KOPT-K1 (cell line): Measurements from ENCODE around the gene SPTLC1.
"Not testable (repeated sequence)": the region's sequence is repeated elsewhere in the genome, so short reads cannot be mapped to it uniquely, and the experiment has no call there.

Experiments
- H3K27ac ChIP-seq: fragments of 200-600 bp; sonication (generic); 2 replicates; pipeline ENCODE4 v1.5.1; 2016; ENCODE audit warnings: antibody characterized with exemption, mild to moderate bottlenecking, low read depth, low read length; ENCODE audit not compliant: poor library complexity, severe bottlenecking
- H3K36me3 ChIP-seq: fragments of 200-600 bp; sonication (generic); 2 replicates; pipeline ENCODE4 v1.5.1; 2017; ENCODE audit warnings: antibody characterized with exemption, mild to moderate bottlenecking, low read length, moderate library complexity; ENCODE audit not compliant: insufficient read depth
- H3K9me3 ChIP-seq: fragments of 200-600 bp; sonication (generic); 2 replicates; pipeline ENCODE4 v1.5.1; 2017; ENCODE audit warnings: antibody characterized with exemption, low read length, mild to moderate bottlenecking; ENCODE audit not compliant: insufficient read depth, poor library complexity, severe bottlenecking

SPTLC1 gene, protein sequence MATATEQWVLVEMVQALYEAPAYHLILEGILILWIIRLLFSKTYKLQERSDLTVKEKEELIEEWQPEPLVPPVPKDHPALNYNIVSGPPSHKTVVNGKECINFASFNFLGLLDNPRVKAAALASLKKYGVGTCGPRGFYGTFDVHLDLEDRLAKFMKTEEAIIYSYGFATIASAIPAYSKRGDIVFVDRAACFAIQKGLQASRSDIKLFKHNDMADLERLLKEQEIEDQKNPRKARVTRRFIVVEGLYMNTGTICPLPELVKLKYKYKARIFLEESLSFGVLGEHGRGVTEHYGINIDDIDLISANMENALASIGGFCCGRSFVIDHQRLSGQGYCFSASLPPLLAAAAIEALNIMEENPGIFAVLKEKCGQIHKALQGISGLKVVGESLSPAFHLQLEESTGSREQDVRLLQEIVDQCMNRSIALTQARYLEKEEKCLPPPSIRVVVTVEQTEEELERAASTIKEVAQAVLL

GRCh38 chr9:92115071-92115858 is at the start of gene SPTLC1:
SPTLC1 (minus strand) TSS chr9:92115413; CDS start chr9:92115370, 43 bp downstream.
- peak within 1 kb of the TSS; percentile 72 for H3K27ac ChIP-seq
- H3K9me3 ChIP-seq, result no peaks in the 10 kb centered on the region
- H3K36me3 ChIP-seq, result peaks cover 21% of the 10 kb centered on the region

GRCh38 chr9:92164975-92165374 is 49.8 kb upstream of the SPTLC1 start:
- Histone ChIP-seq H3K27ac (no peak overlapping the region), H3K36me3 (no peaks in the 10 kb centered on the region)

DNA sequence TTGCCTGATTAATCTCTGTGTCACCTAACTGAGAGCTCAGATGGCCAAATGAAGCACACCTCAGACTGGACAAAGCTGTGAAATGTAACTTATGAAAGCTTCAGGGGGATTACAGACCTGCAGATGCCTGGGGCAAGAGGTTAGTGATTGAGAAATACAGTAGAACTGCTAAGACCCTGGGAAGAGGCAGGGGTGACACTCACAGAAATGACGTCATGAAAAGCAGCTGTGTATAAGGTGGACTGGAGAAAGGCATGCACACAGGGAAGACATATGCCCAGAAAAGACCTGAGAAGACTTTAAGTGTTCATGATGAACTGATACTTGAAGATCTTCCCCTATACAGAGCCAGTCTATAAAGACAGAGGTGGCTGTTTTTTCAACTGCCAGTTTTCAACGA is 49.3 kb upstream of the SPTLC1 start:
- Histone ChIP-seq H3K27ac (no peak overlapping the region), H3K36me3 (no peaks in the 10 kb centered on the region), H3K9me3 (no peaks in the 10 kb centered on the region)

More at GRCh38 chr9:92164975-92165374, 49.8 kb upstream of the SPTLC1 start:
- H3K9me3 ChIP-seq, result no peaks in the 10 kb centered on the region

GRCh38 chr9:92163276-92163675 is 48.1 kb upstream of the SPTLC1 start:
- Histone ChIP-seq H3K27ac (no peak overlapping the region), H3K9me3 (no peaks in the 10 kb centered on the region)

GRCh38 chr9:92160786-92161185 is 45.6 kb upstream of the SPTLC1 start:
- no peak overlapping the region for H3K27ac ChIP-seq

More at GRCh38 chr9:92163276-92163675, 48.1 kb upstream of the SPTLC1 start:
- H3K36me3 ChIP-seq, result no peaks in the 10 kb centered on the region

GRCh38 chr9:92159058-92159457 is 43.8 kb upstream of the SPTLC1 start:
- Histone ChIP-seq H3K36me3 (no peaks in the 10 kb centered on the region), H3K9me3 (no peaks in the 10 kb centered on the region)

More at GRCh38 chr9:92160786-92161185, 45.6 kb upstream of the SPTLC1 start:
- Histone ChIP-seq H3K9me3 (no peaks in the 10 kb centered on the region), H3K36me3 (no peaks in the 10 kb centered on the region)

DNA sequence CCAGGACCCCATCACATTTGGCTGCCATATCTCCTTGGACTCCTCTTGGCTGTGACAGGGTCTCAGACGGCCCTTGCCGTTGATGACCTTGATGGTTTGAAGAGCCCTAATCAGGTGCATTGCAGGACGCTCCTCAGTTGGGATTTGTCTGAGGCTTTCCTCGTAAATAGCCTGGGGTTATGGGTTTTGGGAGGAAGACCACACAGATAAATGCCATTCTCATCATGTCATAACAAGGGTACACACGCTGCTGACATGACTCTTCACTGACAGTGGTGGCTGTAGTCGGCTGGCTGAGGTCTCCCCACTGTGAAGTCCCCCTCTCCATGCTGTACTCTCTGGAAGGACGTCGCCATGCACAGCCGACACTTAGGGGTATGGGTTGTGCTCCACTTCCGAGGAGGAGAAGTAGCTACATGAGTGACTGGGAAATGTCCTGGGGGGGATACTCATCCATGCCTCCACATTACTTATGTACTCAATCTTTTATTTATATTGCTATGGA is 42.9 kb upstream of the SPTLC1 start:
- Histone ChIP-seq H3K36me3 (no peaks in the 10 kb centered on the region), H3K27ac (no peak overlapping the region), H3K9me3 (no peaks in the 10 kb centered on the region)

More at GRCh38 chr9:92159058-92159457, 43.8 kb upstream of the SPTLC1 start:
- H3K27ac ChIP-seq, result no peak overlapping the region

GRCh38 chr9:92155736-92156135 is 40.5 kb upstream of the SPTLC1 start:
- not testable (repeated sequence) for H3K36me3 ChIP-seq, H3K9me3 ChIP-seq, H3K27ac ChIP-seq

- Histone ChIP-seq H3K27ac (no peak overlapping the region), H3K9me3 (no peaks in the 10 kb centered on the region)
Measured at GRCh38 chr9:92155221-92155620, 40.0 kb upstream of the SPTLC1 start.

DNA sequence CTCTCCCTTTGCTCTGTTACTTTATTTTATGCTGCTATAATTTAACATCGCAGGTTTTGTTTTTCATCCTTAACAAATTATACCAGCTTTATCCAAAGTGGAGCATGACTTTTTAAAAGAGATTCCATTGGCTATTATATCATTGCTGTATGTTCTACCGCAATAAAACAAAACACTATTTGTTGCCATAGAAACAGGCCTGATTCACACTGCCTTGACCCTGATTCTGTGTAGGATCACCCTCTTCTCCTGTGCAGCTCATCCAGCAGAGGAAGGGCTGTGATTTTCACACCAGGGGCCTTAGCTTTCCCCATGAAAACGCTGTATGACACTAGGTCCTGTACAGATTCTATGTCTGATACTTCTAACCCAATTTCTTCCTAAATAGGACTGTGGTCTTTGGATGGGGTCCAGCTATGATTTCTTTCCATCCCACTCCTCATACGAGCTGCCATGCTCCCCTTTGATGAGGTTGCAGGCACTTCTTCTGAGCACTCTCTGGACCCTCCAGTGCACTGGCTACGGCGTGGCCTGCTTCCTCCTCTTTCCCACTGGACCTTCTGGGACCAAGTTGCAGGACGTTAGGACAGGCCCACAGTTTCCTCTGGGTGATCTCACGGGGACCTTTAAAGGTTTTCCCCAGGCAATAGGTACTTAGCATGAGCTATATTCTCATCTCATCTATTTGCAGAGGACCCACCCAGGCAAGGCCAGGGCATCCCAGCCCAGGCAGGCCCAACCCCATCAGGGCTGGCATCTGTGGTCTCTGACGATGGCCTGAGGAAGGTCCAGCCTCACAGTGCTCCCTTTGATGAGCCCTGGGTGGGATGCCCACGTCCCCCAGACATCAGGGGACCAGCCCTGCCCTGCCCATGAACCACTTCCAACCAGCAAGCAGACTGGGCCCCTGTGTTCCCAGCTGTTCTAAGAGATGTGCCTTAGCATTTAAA is 38.5 kb upstream of the SPTLC1 start:
- not testable (repeated sequence) for H3K9me3 ChIP-seq, H3K27ac ChIP-seq, H3K36me3 ChIP-seq

More at GRCh38 chr9:92155221-92155620, 40.0 kb upstream of the SPTLC1 start:
- H3K36me3 ChIP-seq, result no peaks in the 10 kb centered on the region

DNA sequence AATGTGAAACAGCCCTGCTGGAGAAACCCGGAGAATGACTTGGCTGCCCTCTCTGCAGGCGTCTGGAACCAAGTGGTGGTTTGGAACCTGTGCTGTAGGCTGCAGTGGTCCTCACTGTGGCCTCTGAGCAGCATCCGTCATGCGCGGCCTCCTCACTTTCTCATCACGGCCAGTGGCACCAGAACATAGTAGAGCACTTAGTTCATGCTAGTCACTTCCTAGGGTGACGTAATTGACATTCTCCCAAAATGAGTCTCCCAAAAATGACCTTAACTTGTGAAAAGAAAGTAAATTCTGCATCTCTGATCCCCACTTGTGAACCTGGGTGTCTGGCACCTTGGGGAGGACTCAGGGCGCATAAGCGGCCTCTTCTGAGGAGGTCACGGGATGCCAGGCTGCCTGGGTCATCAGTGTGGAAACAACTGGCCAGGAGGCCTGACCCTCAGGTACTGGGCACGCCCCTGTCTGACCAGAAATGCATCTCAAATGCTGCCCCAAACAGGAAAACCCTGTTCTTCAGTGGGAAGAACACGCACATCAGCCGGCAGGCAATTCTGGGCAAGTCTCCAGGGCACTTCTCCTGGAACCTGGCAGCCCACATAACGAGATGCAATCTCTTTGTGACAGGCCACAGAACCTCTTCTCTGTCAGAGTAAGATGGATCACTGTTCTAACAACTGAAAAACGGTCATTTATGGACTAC is 36.6 kb upstream of the SPTLC1 start:
- Histone ChIP-seq H3K9me3 (no peaks in the 10 kb centered on the region), H3K27ac (no peak overlapping the region), H3K36me3 (no peaks in the 10 kb centered on the region)

- not testable (repeated sequence) for H3K27ac ChIP-seq, H3K9me3 ChIP-seq, H3K36me3 ChIP-seq
Measured at GRCh38 chr9:92150501-92151470, 35.6 kb upstream of the SPTLC1 start.

- Histone ChIP-seq H3K27ac (no peak overlapping the region), H3K9me3 (no peaks in the 10 kb centered on the region), H3K36me3 (no peaks in the 10 kb centered on the region)
Measured at GRCh38 chr9:92147852-92148180, 32.6 kb upstream of the SPTLC1 start.
